ENCODE data around the gene MUTYH. TPM values are rescaled to one million over a fixed set of nuclear protein-coding genes. Genes with fewer than 3 reads are reported as not detected.

The MUTYH gene
- total and polyA plus RNA-seq, 9 of the 15 experiments (the other 6 are each of a cell fraction or from before 2014, with no cell fraction given), result 3.4 to 53.5 (median 29.0) TPM

GRCh38 chr1:45319761-45320160 lies 20.5 kb downstream of the MUTYH start:
- no peaks in the 10 kb centered on the region for H3K27me3 ChIP-seq (ENCODE audit: control insufficient read depth in 2 of 2, insufficient read depth in 2 of 2, low read length in 2 of 2)
- no peaks in the 10 kb centered on the region for H3K9me1 ChIP-seq (ENCODE audit: control insufficient read depth, insufficient read depth, low read length)
- no peak for ATAC-seq
- ChIA-PET POLR2A (interaction anchor here (0.7 to 1.6 kb wide), 6 partner anchors 10 to 197 kb away, joined by 3 to 6 read pairs (median 4); partner anchors contain the start of genes MUTYH and TOE1), CTCF (ENCODE audit: low intra/inter-chr PET ratio) (no interaction called here)
- in situ Hi-C loops (cut with MboI), result no loop called here
- no peak overlapping the region for H3K4me2 ChIP-seq (ENCODE audit: insufficient read depth, low read length)
- no peaks in the 10 kb centered on the region for H3K79me2 ChIP-seq (ENCODE audit: control insufficient read depth, insufficient read depth, low read length)
- intact Hi-C loops (cut with micrococcal nuclease), result no loop called here
- peaks cover 0 to 8% of the 10 kb centered on the region in 2 experiments; a peak in 1 of 5 replicates for H3K4me1 ChIP-seq (replicated peaks in 1 of 2; ENCODE audit: control insufficient read depth in 2 of 2, insufficient read depth in 2 of 2, low read length in 2 of 2)
- peak; percentile 34; the same call in 1 of the 2 replicates for TF ChIP-seq C11orf30 (IDR thresholded peaks at IDR 0.05; ENCODE audit: low read depth)
- TF ChIP-seq ZNF316 (IDR thresholded peaks at IDR 0.05), result peak; percentile 38
- no peak for TF ChIP-seq CREB1 (IDR thresholded peaks at IDR 0.05)
- TF ChIP-seq CREB1 (CRISPR knock-in tag; IDR thresholded peaks at IDR 0.05), result no peak
- no peak for TF ChIP-seq XRCC5 (IDR thresholded peaks at IDR 0.05; ENCODE audit: low read depth, low read length)
- no peaks in the 10 kb centered on the region for H4K20me1 ChIP-seq (replicated peaks; ENCODE audit: control insufficient read depth, insufficient read depth, low read length)
- H2AFZ ChIP-seq (ENCODE audit: low read depth, low read length), result peak overlapping the region; percentile 75
- H3K9me3 ChIP-seq (replicated peaks; ENCODE audit: control insufficient read depth, insufficient read depth, low read depth, low read length), result no peaks in the 10 kb centered on the region
- FAIRE-seq, result no peak
- no peak for DNase-seq (ENCODE audit: extremely low read depth in 1 of 4, low spot score in 3 of 4)
- no peak overlapping the region for H3K9ac ChIP-seq (ENCODE audit: insufficient read depth in 1 of 2, low read depth in 2 of 2, low read length in 2 of 2)
- 59% methylated on average over 4 of the region's 4 CpGs for WGBS (ENCODE audit: insufficient coverage, low coverage, missing lambda C conversion rate)
- no peak overlapping the region for H3K4me3 ChIP-seq
- no TSS peak for BruUV-seq (replicated peaks)
- H3K36me3 ChIP-seq (ENCODE audit: control insufficient read depth, insufficient read depth, low read length), result no peaks in the 10 kb centered on the region
- H3K27ac ChIP-seq (ENCODE audit: extremely low read depth, low read depth, low read length), result no peak overlapping the region

- ATAC-seq, result no peak; the same call in 2 of the 3 replicates
- no TSS peak for BruUV-seq (replicated peaks)
- CTCF ChIA-PET (ENCODE audit: low intra/inter-chr PET ratio), result no interaction called here
These were observed 23.1 kb downstream of the MUTYH start for GRCh38 chr1:45317166-45317565.

More at GRCh38 chr1:45317166-45317565, 23.1 kb downstream of the MUTYH start:
- no peaks in the 10 kb centered on the region for H3K9me1 ChIP-seq (ENCODE audit: control insufficient read depth, insufficient read depth, low read length)
- H3K27me3 ChIP-seq (ENCODE audit: control insufficient read depth in 2 of 2, insufficient read depth in 2 of 2, low read length in 2 of 2), result no peaks in the 10 kb centered on the region
- no peaks in the 10 kb centered on the region for H4K20me1 ChIP-seq (replicated peaks; ENCODE audit: control insufficient read depth, insufficient read depth, low read length)
- no peaks in the 10 kb centered on the region for H3K36me3 ChIP-seq (ENCODE audit: control insufficient read depth, insufficient read depth, low read length)
- WGBS (ENCODE audit: insufficient coverage, low coverage, missing lambda C conversion rate), result 8% methylated on average over 4 of the region's 4 CpGs
- intact Hi-C loops (cut with micrococcal nuclease), result no loop called here
- in situ Hi-C loops (cut with MboI), result no loop called here
- no peak overlapping the region for H3K27ac ChIP-seq (ENCODE audit: extremely low read depth, low read depth, low read length)
- no peaks in the 10 kb centered on the region for H3K9me3 ChIP-seq (replicated peaks; ENCODE audit: control insufficient read depth, insufficient read depth, low read depth, low read length)
- no peak overlapping the region for H3K4me3 ChIP-seq
- DNase-seq (ENCODE audit: extremely low read depth in 1 of 4, low spot score in 3 of 4) (peak in 1 of 4 experiments; percentile 2), FAIRE-seq (no peak)
- H3K4me2 ChIP-seq (ENCODE audit: insufficient read depth, low read length), result no peak overlapping the region; the same call in 1 of the 2 replicates
- no peaks in the 10 kb centered on the region for H3K79me2 ChIP-seq (ENCODE audit: control insufficient read depth, insufficient read depth, low read length)
- peak overlapping the region in 1 of 2 experiments; percentile 61; a peak in 1 of 4 replicates for H3K9ac ChIP-seq (ENCODE audit: insufficient read depth in 1 of 2, low read depth in 2 of 2, low read length in 2 of 2)
- POLR2A ChIA-PET, result no interaction called here
- peak overlapping the region; percentile 67; the same call in 1 of the 2 replicates for H2AFZ ChIP-seq (ENCODE audit: low read depth, low read length)
- H3K4me1 ChIP-seq (replicated peaks in 1 of 2; ENCODE audit: control insufficient read depth in 2 of 2, insufficient read depth in 2 of 2, low read length in 2 of 2), result no peaks in the 10 kb centered on the region
- TF ChIP-seq MBD1 (CRISPR knock-in tag; IDR thresholded peaks at IDR 0.05) (no peak), EGR1 (conservative IDR thresholded peaks at IDR 0.05) (no peak), E2F4 (CRISPR knock-in tag; IDR thresholded peaks at IDR 0.05; ENCODE audit: low read depth) (no peak), NFIX (CRISPR knock-in tag; IDR thresholded peaks at IDR 0.05; ENCODE audit: low read depth) (no peak)
- TF ChIP-seq, protein P1, sequence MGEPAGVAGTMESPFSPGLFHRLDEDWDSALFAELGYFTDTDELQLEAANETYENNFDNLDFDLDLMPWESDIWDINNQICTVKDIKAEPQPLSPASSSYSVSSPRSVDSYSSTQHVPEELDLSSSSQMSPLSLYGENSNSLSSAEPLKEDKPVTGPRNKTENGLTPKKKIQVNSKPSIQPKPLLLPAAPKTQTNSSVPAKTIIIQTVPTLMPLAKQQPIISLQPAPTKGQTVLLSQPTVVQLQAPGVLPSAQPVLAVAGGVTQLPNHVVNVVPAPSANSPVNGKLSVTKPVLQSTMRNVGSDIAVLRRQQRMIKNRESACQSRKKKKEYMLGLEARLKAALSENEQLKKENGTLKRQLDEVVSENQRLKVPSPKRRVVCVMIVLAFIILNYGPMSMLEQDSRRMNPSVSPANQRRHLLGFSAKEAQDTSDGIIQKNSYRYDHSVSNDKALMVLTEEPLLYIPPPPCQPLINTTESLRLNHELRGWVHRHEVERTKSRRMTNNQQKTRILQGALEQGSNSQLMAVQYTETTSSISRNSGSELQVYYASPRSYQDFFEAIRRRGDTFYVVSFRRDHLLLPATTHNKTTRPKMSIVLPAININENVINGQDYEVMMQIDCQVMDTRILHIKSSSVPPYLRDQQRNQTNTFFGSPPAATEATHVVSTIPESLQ (CRISPR knock-in tag; IDR thresholded peaks at IDR 0.05), result no peak

Data from K562 (cell line).